HK-2 (cell line): ENCODE data around the gene NEXMIF.
"Not testable (repeated sequence)": the region's sequence is repeated elsewhere in the genome, so short reads cannot be mapped to it uniquely, and the experiment has no call there.

Source experiments
- DNase-seq: peaks from one replicate; pipeline ENCODE4 v3.0.0-alpha.2; 2018; ENCODE audit not compliant: unreplicated experiment

Gene NEXMIF

GRCh38 chrX:74797338-74797887 lies 127.8 kb downstream of the NEXMIF start:
- no peak for DNase-seq

GRCh38 chrX:74788545-74789086 lies 136.6 kb downstream of the NEXMIF start:
- no peak for DNase-seq

DNA sequence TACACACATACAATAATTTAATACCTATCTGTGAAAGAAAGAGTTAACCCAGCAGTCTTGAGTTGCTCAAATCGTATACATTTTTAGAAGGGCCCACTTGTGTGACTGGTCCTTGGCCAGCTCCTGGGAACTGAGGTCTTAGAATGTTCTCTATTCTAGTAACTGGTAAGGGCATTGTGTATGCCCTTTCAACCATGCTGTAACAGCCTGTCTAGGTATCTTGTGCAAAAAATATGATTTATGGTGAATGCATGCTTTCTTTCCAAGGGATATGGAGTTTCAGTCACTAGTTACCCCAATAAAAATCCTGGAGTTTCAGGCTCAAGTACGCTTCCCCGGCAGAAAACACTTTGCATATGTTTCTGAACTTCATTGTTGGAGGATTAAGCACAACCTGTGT lies 140.6 kb downstream of the NEXMIF start:
- no peak for DNase-seq

GRCh38 chrX:74781507-74782034 lies 143.7 kb downstream of the NEXMIF start:
- DNase-seq = no peak

DNA sequence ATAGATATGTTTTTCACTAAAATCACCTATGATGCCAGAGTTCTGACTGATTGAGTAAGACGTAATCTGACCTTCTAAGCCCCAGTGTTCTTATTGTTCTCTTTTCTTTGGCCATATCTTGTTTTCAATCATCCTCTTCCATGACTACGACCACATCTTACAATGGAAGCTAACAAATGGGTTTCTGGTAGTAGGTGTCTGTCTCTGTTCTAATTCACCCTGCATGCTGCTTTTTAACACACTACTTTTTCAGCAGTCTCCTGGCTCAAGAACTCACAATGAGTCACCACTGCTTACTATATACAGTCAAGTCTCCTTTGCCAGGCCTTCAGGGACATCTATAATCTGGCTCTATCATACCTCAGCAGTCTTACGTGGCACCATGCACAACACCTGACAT lies 146.1 kb downstream of the NEXMIF start:
- DNase-seq = no peak

DNA sequence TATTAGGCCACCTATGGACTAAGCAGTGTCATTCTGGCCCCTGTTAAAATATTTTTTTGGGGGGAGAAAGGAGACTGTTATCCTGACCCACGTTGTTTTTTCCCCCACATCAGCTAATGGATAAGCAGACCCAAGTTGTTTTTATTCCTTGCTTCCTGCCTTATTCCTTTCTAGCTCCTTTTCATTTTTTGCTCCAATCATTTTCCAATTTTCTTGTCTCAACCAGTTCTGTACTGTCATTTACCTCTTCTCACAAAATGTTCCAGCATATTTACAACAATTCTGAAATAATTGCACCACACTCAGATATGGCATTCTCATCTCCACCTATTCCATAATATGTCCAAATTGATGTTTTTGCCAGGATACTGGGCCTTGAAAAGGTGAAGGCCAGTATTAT lies 150.3 kb downstream of the NEXMIF start:
- no peak for DNase-seq

- DNase-seq = no peak
Measured at GRCh38 chrX:74736450-74736849, 188.8 kb downstream of the NEXMIF start.

GRCh38 chrX:74705269-74705668 lies 220.0 kb downstream of the NEXMIF start:
- no peak for DNase-seq

DNA sequence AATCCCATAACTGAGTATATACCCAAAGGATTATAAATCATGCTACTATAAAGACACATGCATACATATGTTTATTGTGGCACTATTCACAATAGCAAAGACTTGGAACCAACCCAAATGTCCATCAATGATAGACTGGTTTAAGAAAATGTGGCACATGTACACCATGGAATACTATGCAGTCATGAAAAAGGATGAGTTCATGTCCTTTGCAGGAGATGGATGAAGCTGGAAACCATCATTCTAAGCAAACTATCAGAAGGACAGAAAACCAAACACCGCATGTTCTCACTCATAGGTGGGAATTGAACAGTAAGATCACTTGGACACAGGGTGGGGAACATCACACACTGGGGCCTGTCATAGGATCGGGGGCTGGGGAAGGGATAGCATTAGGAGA lies 223.9 kb downstream of the NEXMIF start:
- DNase-seq = not testable (repeated sequence)

GRCh38 chrX:74684466-74684865 lies 240.8 kb downstream of the NEXMIF start:
- DNase-seq = no peak
